Measurements from ENCODE around the gene KRT3.

DNA sequence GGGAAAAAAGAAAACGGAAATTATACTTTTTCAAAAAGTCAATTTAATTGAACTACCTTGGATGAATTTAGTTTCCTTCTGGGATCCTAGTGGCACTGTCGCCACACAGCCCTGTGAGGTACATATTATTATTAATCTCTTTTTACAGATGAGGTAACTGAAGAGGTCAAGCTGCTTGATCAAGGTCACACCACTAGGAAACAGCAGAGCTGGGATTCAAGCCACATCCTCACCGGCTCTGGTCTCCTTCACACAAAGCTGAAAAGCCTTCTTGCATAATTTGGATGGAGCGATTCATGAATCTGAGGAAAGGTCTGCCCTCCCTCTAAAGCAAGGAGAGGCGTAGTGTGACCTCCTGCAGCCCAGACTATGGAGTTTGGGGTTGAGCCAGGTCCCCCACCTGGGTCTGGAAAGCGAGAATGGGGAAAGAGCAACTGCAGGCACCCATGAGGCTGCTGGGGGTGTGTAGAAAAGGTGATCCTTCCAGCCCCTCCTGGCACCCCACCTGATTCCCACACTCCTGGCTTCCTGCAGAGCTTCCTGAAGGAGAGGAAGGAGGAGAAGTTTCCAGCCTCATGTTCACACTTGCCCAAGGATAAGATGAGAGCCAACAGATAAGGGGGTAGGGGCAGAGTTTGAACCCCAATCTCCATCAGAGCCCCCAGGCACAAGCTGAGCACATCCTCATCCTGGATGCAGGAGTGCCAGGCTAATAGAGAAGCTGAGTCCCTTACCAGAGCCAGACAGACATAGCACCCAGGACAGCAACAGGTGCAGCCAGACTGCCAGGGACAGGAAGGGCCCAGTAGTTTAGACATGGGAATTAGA lies 42.1 kb upstream of the KRT3 start:
- TF ChIP-seq POLR2AphosphoS5 (IDR thresholded peaks at IDR 0.05; ENCODE audit: low read depth, low read length) (no peak), TAF1 (IDR thresholded peaks at IDR 0.05; ENCODE audit: borderline replicate concordance, low read depth, low read length) (no peak)
